ENCODE results near the gene AGBL4. TPM values are rescaled to one million over a fixed set of nuclear protein-coding genes. Genes with fewer than 3 reads are reported as not detected.

The AGBL4 gene
- total RNA-seq, 3 donors from 2014 or later: 1.3 to 1.9 (median 1.8) TPM

GRCh38 chr1:48581270-48581669, 1442.5 kb downstream of the AGBL4 start:
- no peaks in the 10 kb centered on the region for H3K9me3 ChIP-seq
- no peak overlapping the region for H3K4me3 ChIP-seq
- no peak for DNase-seq (ENCODE audit: low spot score in 2 of 2)
- no peaks in the 10 kb centered on the region for H3K27me3 ChIP-seq
- intact Hi-C loops (cut with DNase I; ENCODE audit: low total_unique reads): no loop called here
- no peaks in the 10 kb centered on the region for H3K4me1 ChIP-seq
- no peaks in the 10 kb centered on the region for H3K36me3 ChIP-seq
- no peak overlapping the region for H3K27ac ChIP-seq
- TF ChIP-seq POLR2AphosphoS5 (IDR thresholded peaks at IDR 0.05) (no peak), POLR2A (IDR thresholded peaks at IDR 0.05) (no peak), CTCF (IDR thresholded peaks at IDR 0.05) (no peak)

GRCh38 chr1:48576565-48576964, 1447.2 kb downstream of the AGBL4 start:
- Histone ChIP-seq H3K4me1 (no peaks in the 10 kb centered on the region), H3K9me3 (no peaks in the 10 kb centered on the region), H3K27me3 (no peaks in the 10 kb centered on the region), H3K36me3 (no peaks in the 10 kb centered on the region), H3K27ac (no peak overlapping the region), H3K4me3 (no peak overlapping the region)
- no peak for DNase-seq (ENCODE audit: low spot score in 2 of 2)
- intact Hi-C loops (cut with DNase I; ENCODE audit: low total_unique reads): no loop called here
- TF ChIP-seq POLR2AphosphoS5 (IDR thresholded peaks at IDR 0.05) (no peak), POLR2A (IDR thresholded peaks at IDR 0.05) (no peak)

- peak in 1 of 2 donors; percentile 72 for DNase-seq (ENCODE audit: low spot score in 2 of 2)
- H3K4me1 ChIP-seq: no peaks in the 10 kb centered on the region
- TF ChIP-seq CTCF (IDR thresholded peaks at IDR 0.05) (peak in 2 of 3 donors; percentile 41 to 56), POLR2A (IDR thresholded peaks at IDR 0.05) (no peak)
- H3K36me3 ChIP-seq: no peaks in the 10 kb centered on the region
- H3K4me3 ChIP-seq: no peak overlapping the region
- intact Hi-C loops (cut with DNase I; ENCODE audit: low total_unique reads): no loop called here
- H3K27ac ChIP-seq: peak overlapping the region in 1 of 2 donors; percentile 68
- H3K27me3 ChIP-seq: no peaks in the 10 kb centered on the region
- H3K9me3 ChIP-seq: no peaks in the 10 kb centered on the region
Measured at GRCh38 chr1:48572646-48573258, 1451.0 kb downstream of the AGBL4 start.

- no peak for DNase-seq (ENCODE audit: low spot score in 2 of 2)
- H3K36me3 ChIP-seq: no peaks in the 10 kb centered on the region
- H3K27me3 ChIP-seq: no peaks in the 10 kb centered on the region
- no peak overlapping the region for H3K4me3 ChIP-seq
- intact Hi-C loops (cut with DNase I; ENCODE audit: low total_unique reads): no loop called here
- H3K4me1 ChIP-seq: no peaks in the 10 kb centered on the region
- peak overlapping the region; percentile 61 to 68 for H3K27ac ChIP-seq
- TF ChIP-seq POLR2A (IDR thresholded peaks at IDR 0.05): no peak
- no peak for TF ChIP-seq CTCF (IDR thresholded peaks at IDR 0.05)
- no peak for TF ChIP-seq POLR2AphosphoS5 (IDR thresholded peaks at IDR 0.05)
- no peaks in the 10 kb centered on the region for H3K9me3 ChIP-seq
Measured at GRCh38 chr1:48572134-48572533, 1451.6 kb downstream of the AGBL4 start.

- no peaks in the 10 kb centered on the region for H3K27me3 ChIP-seq
- no peaks in the 10 kb centered on the region for H3K36me3 ChIP-seq
- no peaks in the 10 kb centered on the region for H3K9me3 ChIP-seq
- H3K27ac ChIP-seq: peak overlapping the region; percentile 61 to 68
- no peaks in the 10 kb centered on the region for H3K4me1 ChIP-seq
- H3K4me3 ChIP-seq: no peak overlapping the region
- DNase-seq (ENCODE audit: low spot score in 2 of 2): peak in 1 of 2 donors; percentile 92
- intact Hi-C loops (cut with DNase I; ENCODE audit: low total_unique reads): no loop called here
- TF ChIP-seq POLR2A (IDR thresholded peaks at IDR 0.05) (no peak), CTCF (IDR thresholded peaks at IDR 0.05) (no peak), POLR2AphosphoS5 (IDR thresholded peaks at IDR 0.05) (peak in 1 of 3 donors; percentile 45)
Measured at GRCh38 chr1:48571303-48571987, 1452.3 kb downstream of the AGBL4 start.

Measured in breast epithelium (tissue), 4 donors.